NCI-H1694 (cell line): ENCODE measurements around the gene CDPF1.

Experiments
- DNase-seq: peaks from one replicate; lab custom pipeline; 2025; lab: John Stamatoyannopoulos, UW

Gene CDPF1, protein sequence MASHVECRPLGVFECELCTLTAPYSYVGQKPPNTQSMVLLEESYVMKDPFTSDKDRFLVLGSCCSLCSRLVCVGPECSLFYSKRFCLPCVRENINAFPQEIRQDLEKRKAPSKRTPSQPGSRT

DNA sequence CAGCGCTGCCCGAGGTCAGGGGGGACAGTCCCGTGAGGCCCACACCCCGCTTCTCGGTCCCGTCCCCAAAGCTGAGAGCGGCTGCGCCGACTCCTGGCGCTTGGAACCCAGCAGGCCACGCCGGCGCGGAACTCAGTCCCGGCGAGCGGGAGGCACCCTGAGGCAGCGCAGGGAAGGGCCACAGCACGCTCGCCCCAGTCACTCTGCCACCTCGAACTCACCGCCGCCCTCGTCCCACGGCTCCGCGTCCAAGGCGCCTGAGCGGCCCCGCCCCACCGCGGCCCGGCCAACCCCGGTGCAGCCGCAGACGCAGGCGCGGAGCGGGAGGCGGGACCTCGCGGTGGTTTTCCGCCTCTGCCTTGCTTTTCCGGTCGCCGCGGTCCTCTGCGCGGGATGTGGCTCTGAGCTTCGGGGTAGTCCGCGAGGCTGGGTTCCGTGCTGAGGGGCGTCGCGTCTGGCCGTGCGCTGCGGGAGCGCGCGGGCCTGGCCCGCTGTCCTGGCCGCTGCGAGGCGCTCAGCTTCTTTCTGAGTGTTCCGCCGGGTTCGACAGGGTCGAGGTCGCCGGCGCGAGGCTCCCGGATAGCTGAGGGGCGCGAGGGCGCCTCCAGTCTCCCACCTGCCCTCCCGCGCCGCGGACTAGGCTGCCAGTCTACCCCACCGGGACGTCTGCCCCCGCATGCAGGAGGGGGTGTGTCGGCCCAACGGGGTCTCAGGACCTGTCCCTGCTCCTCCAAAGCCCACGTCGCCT is at the start of gene CDPF1:
Gene CDPF1, minus strand, starts transcription at position 259 of the 748 bp plus-strand sequence. CDS start 2,009 bp downstream, outside the sequence.
- DNase-seq = peak; percentile 62

GRCh38 chr22:46299101-46299500 is 49.0 kb upstream of the CDPF1 start:
- no peak for DNase-seq

GRCh38 chr22:46297151-46297812 is 47.2 kb upstream of the CDPF1 start:
- DNase-seq = no peak

GRCh38 chr22:46296257-46297150 is 46.4 kb upstream of the CDPF1 start, which contains the start of gene GTSE1:
Gene GTSE1 (plus strand): TSS chr22:46296870. CDS start chr22:46297401, 531 bp downstream.
- DNase-seq = peak; percentile 98

- no peak for DNase-seq
These were observed 45.3 kb upstream of the CDPF1 start for GRCh38 chr22:46295277-46295971.

- DNase-seq = no peak
These were observed 44.7 kb upstream of the CDPF1 start for GRCh38 chr22:46294784-46295183.

GRCh38 chr22:46293577-46294260 is 43.6 kb upstream of the CDPF1 start:
- peak; percentile 49 for DNase-seq

GRCh38 chr22:46292732-46293131 is 42.6 kb upstream of the CDPF1 start:
- no peak for DNase-seq

DNA sequence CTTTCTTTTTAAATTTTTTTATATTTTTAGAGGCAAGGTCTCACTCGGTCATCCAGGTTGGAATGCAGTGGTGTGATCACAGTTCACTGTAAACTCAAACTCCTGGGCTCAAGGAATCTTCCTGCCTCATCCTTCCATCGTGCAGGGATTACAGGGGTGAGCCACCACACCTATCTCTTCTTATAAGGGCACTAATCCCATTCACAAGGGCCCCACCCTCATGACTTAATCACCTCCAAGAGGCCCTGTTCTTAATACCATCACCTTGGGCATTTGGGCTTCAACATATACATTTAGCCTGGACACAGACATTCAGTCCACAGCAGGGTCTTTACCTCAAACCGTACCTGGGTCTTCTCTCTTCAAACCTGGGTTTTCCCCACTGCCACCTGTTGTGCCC is 42.1 kb upstream of the CDPF1 start:
- DNase-seq = no peak

DNA sequence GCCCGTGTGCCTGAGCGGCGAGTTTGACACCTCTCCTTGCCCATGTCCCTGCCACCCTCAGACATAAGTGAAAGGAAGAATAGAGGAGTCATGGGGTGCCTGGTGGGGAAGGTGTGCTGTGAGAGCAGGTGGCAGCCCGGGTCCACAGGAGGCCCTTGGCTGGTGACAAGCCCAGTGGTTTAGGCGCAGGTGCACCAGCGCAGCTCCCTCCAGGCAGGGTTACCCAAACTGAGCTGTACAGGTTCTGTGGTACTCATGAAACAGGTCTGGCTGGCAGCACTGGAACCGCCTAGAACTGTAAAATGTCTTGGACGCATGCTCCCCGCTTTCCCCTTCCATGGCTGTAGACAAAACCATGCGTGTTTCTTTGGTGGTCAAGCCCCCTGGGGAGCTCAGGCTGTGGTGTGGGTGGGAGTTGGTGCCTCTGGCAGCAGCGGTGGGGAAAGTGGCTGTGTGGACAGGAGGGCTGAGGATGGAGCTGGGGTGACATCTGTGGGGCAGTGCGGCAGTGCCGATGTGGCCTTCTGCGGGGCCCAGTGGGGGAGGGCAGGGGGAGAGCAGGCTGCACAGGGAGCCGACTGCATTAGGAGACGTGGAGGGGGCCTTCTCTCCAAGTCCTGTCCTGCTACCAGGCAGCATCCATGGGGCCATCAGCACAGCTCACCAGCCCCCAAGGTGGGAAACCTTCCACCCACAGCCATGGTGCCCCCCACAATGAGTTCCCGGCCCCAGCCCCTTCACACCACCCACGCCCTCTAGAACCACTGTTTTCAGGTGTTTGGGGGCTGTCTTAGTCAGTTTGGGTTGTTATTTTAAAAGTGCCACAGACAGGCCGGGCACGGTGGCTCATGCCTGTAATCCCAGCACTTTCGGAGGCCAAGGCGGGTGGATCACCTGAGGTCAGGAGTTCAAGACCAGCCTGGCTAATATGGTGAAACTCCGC is 41.0 kb upstream of the CDPF1 start:
- DNase-seq = no peak

GRCh38 chr22:46290121-46290842 is 40.2 kb upstream of the CDPF1 start:
- no peak for DNase-seq

DNA sequence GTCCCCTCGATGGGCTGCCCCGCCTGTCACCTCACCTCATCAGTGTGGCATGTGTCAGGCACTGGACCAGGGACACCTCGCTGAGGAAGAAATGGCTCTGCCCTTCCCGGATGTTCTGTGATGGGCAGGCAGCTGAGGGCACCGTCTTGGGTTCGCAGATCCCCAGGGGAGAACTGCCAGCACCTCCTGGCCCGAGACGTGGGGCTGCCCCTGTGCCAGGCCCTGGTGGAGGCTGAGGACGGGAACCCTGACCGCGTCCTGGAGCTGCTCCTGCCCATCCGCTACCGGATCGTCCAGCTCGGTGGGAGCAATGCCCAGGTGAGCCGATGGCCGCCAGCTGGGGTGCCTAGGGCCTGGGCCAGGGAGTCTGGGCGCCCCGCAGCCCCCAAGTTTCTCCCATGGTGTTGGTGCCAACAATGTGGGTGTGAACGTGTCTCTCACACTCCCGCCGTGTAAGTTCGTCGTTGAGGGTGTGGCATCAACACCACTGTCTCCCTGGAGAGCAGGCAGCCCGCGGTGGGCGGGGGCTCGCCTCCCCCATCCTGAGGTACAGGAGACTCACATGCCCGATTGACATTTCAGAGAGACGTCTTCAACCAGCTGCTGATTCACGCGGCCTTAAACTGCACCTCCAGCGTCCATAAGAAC is 39.3 kb upstream of the CDPF1 start:
- DNase-seq = no peak

DNA sequence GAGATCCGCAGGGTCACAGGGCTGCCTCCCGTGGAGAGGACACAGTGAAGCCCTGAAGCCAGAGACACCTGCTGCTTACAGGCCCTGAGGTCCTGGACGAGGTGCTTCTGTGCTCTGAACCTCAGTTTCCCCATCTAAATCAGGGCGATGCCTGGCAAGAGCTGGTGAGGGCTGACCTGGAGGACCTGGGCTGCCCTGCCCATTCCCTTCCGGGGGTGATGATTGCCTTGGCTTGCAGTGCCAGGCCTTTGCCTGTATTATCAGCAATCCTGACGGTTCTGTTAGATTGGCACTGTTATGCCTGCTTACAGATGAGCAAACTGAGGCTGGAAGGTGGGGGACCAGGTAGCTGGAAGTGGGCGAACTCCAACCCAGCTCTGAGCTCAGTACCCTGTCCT is 38.8 kb upstream of the CDPF1 start:
- DNase-seq = no peak

- no peak for DNase-seq
These were observed 38.0 kb upstream of the CDPF1 start for GRCh38 chr22:46287873-46288751.

GRCh38 chr22:46286941-46287872 is 37.1 kb upstream of the CDPF1 start:
- DNase-seq = no peak

- DNase-seq = no peak
These were observed 35.9 kb upstream of the CDPF1 start for GRCh38 chr22:46286006-46286405.
